MCF 10A (cell line): ENCODE results near the gene SBF2. TPM values are rescaled to one million over a fixed set of nuclear protein-coding genes. Genes with fewer than 3 reads are reported as not detected.

Experiments
- BruUV-seq: library from RNA; stranded (reverse); fragments of 400-500 nt; replicated peaks from 2 replicates; lab custom pipeline; 2021; lab: Mats Ljungman, UMichigan
- CTCF ChIA-PET: fragments of 300-600 bp; sonication (Branson Sonifier 250); formaldehyde crosslinking; extraction: SDS; loops from one replicate; lab custom pipeline; 2021; ENCODE audit warnings: antibody characterized with exemption, inconsistent platforms; lab: Yijun Ruan, JAX
- POLR2A ChIA-PET: fragments of 300-600, 350-650 bp; sonication (Branson Sonifier 250); formaldehyde crosslinking; extraction: SDS; loops from one replicate; lab custom pipeline; 2020; ENCODE audit warnings: antibody characterized with exemption, inconsistent platforms; lab: Yijun Ruan, JAX
- DNase-seq: peaks from one replicate; pipeline ENCODE4 v3.0.0-alpha.2; 2018; ENCODE audit not compliant: unreplicated experiment
- H3K27ac Mint-ChIP-seq: one replicate; pipeline ENCODE4 v1.8.0; 2022; ENCODE audit warnings: mild to moderate bottlenecking, low read depth, mixed read lengths; ENCODE audit not compliant: unreplicated experiment
- H3K27me3 Mint-ChIP-seq: one replicate; pipeline ENCODE4 v1.8.0; 2022; ENCODE audit warnings: mixed read lengths; ENCODE audit not compliant: insufficient read depth, unreplicated experiment
- H3K36me3 Mint-ChIP-seq: one replicate; pipeline ENCODE4 v1.8.0; 2022; ENCODE audit warnings: mild to moderate bottlenecking, moderate library complexity, mixed read lengths; ENCODE audit not compliant: insufficient read depth, unreplicated experiment
- H3K4me1 Mint-ChIP-seq: one replicate; pipeline ENCODE4 v1.8.0; 2022; ENCODE audit warnings: mixed read lengths; ENCODE audit not compliant: insufficient read depth, unreplicated experiment
- H3K4me3 Mint-ChIP-seq: one replicate; pipeline ENCODE4 v1.8.0; 2022; ENCODE audit warnings: mild to moderate bottlenecking, moderate library complexity, mixed read lengths; ENCODE audit not compliant: unreplicated experiment
- H3K9me3 Mint-ChIP-seq: one replicate; pipeline ENCODE4 v1.8.0; 2022; ENCODE audit warnings: mixed read lengths; ENCODE audit not compliant: unreplicated experiment
- CTCF ChIP-seq: fragments of 200-600 bp; IDR thresholded peaks from one replicate; pipeline ENCODE4 v1.8.0; 2022; ENCODE audit warnings: antibody characterized with exemption, mild to moderate bottlenecking; ENCODE audit not compliant: unreplicated experiment
- intact Hi-C: fragments of 100-400 bp; cut with micrococcal nuclease; formaldehyde crosslinking; loops from 2 replicates; pipeline ENCODE4 v1.14.1; 2022
- total RNA-seq: library from RNA; stranded (reverse); gene quantifications from 2 replicates; pipeline ENCODE4 v1.2.3, GENCODE V29; 2022

Gene SBF2
- total RNA-seq, 1 experiment from 2014 or later: 28.3 TPM

- Mint-ChIP-seq H3K9me3 (no peaks in the 10 kb centered on the region), H3K4me1 (no peaks in the 10 kb centered on the region), H3K27ac (no peak overlapping the region), H3K36me3 (no peaks in the 10 kb centered on the region), H3K4me3 (no peak overlapping the region), H3K27me3 (no peaks in the 10 kb centered on the region)
- TF ChIP-seq CTCF: peak; percentile 64
- POLR2A ChIA-PET: no interaction called here
- BruUV-seq: no TSS peak
- intact Hi-C loops: no loop called here
- CTCF ChIA-PET: interaction anchor here (0.6 to 2.2 kb wide), 6 partner anchors 8 to 59 kb away, joined by 3 to 6 read pairs (median 4); no protein-coding TSS in a partner anchor
- peak; percentile 46 for DNase-seq
Measured at GRCh38 chr11:10076458-10077141, 217.4 kb downstream of the SBF2 start.

DNA sequence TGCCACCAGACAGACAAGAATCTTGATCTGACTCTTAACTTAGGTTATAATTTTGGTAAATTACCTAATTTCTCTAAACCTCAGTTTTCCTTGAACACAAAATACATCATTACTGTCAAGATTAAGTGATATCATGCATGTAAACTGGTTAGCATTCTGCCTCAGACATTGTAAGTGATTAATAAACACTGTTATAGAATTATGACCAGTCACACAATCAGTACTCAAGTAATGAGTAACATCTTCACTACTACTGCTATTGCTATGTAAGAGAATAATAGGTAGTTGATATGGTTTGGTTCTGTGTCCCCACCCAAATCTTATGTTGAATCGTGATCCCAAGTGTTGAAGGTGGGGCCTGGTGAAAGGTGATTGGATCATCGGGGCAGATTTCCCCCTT lies 218.9 kb downstream of the SBF2 start:
- H3K27me3 Mint-ChIP-seq: no peaks in the 10 kb centered on the region
- no peaks in the 10 kb centered on the region for H3K36me3 Mint-ChIP-seq
- DNase-seq: no peak
- H3K4me3 Mint-ChIP-seq: no peak overlapping the region
- intact Hi-C loops: no loop called here
- no peak for TF ChIP-seq CTCF
- no peaks in the 10 kb centered on the region for H3K9me3 Mint-ChIP-seq
- H3K27ac Mint-ChIP-seq: no peak overlapping the region
- BruUV-seq: no TSS peak
- ChIA-PET POLR2A (no interaction called here), CTCF (interaction anchor here (0.6 to 1.0 kb wide), 3 partner anchors 18 to 233 kb away, joined by 3 to 4 read pairs (median 4); no protein-coding TSS in a partner anchor)
- H3K4me1 Mint-ChIP-seq: no peaks in the 10 kb centered on the region

DNA sequence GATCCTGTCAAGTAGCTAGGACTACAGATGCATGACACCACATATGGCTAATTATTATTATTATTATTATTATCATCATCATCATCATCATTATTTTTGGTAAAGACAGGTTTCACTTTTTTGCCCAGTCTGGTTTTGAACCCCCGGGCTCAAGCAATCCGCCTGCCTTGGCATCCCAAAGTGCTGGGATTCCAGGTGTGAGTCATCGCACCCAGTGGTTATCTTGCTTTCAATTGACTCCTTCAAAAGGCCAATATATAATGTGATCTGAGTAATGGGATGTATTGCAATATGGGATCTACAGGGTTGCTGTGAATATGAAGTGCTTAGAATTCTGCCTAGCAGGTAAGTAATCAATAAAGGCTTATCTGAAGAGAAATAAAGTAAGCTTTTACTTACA lies 221.2 kb downstream of the SBF2 start:
- Mint-ChIP-seq H3K27me3 (no peaks in the 10 kb centered on the region), H3K27ac (no peak overlapping the region), H3K36me3 (no peaks in the 10 kb centered on the region), H3K4me3 (no peak overlapping the region), H3K4me1 (no peaks in the 10 kb centered on the region), H3K9me3 (no peaks in the 10 kb centered on the region)
- peak; percentile 24 for DNase-seq
- CTCF ChIA-PET: interaction anchor here (0.6 kb wide), 1 partner anchor 53 kb away, joined by 3 read pairs; no protein-coding TSS in a partner anchor
- intact Hi-C loops: no loop called here
- POLR2A ChIA-PET: no interaction called here
- no peak for TF ChIP-seq CTCF
- BruUV-seq: no TSS peak

DNA sequence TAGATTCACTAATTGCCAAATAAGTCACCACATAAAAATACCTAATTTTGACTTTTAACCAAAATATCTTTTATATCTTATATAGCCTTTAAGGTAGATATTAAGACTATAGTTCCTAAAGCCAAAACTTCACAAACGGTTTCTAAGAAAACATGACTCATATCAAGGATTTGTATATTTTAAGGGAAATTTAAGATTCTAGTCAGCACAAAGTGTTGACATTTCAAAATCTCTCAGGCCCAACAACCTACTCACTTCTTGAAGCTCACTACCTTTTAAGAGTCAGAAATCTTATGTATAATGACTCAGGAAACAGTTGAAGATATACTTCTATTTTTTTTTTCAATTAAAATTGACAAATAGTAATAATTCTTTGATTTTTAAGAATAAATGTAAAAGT lies 221.9 kb downstream of the SBF2 start:
- H3K27me3 Mint-ChIP-seq: no peaks in the 10 kb centered on the region
- POLR2A ChIA-PET: no interaction called here
- DNase-seq: peak; percentile 30
- BruUV-seq: no TSS peak
- no peaks in the 10 kb centered on the region for H3K36me3 Mint-ChIP-seq
- H3K9me3 Mint-ChIP-seq: no peaks in the 10 kb centered on the region
- no peaks in the 10 kb centered on the region for H3K4me1 Mint-ChIP-seq
- intact Hi-C loops: no loop called here
- TF ChIP-seq CTCF: no peak
- CTCF ChIA-PET: no interaction called here
- no peak overlapping the region for H3K27ac Mint-ChIP-seq
- no peak overlapping the region for H3K4me3 Mint-ChIP-seq
